ENCODE data around the gene JPT1.
A peak's percentile ranks its signal among the peaks of the same experiment; 100 is the strongest.

GRCh38 chr17:75124041-75124818 is 30.1 kb downstream of the JPT1 start:
- TF ChIP-seq ETS1 (IDR thresholded peaks at IDR 0.05) (no peak), POLR2AphosphoS5 (IDR thresholded peaks at IDR 0.05; ENCODE audit: low read depth) (no peak), CTCF (conservative IDR thresholded peaks at IDR 0.05; ENCODE audit: low read depth in 2 of 2) (peak in 1 of 2 experiments; percentile 30; a peak in 2 of 4 replicates), EZH2 (IDR thresholded peaks at IDR 0.05; ENCODE audit: low read depth, unreplicated experiment) (no peak), JUNB (IDR thresholded peaks at IDR 0.05; ENCODE audit: unreplicated experiment) (no peak), EZH2phosphoT487 (IDR thresholded peaks at IDR 0.05; ENCODE audit: unreplicated experiment) (no peak)
